ENCODE results near the gene NDUFAB1. TPM values are rescaled to one million over a fixed set of nuclear protein-coding genes. Genes with fewer than 3 reads are reported as not detected.

The NDUFAB1 gene
- total RNA-seq (10 to 100 TPM; 40.1 to 91.0 (median 49.0) TPM), polyA plus RNA-seq (100 to 1,000 TPM in 1 of 3 donors, 10 to 100 TPM in 2; 71.7 to 140 (median 98.1) TPM)
- long read RNA-seq, donor 1, transcript NDUFAB1-201 (5 exons, 717 nt): major isoform, 73 of 74 reads
- long read RNA-seq, donor 1, partial matches to known transcripts: 0 of 74 reads
- long read RNA-seq, donor 1, other reads (novel, unspliced or antisense): 0 of 74 reads
- long read RNA-seq, donor 2, transcript NDUFAB1-201 (5 exons, 717 nt): major isoform, 39 of 44 reads
- long read RNA-seq, donor 2, partial matches to known transcripts: 5 of 44 reads
- long read RNA-seq, donor 2, other reads (novel, unspliced or antisense): 0 of 44 reads

GRCh38 chr16:23595951-23596720 is at the start of gene NDUFAB1:
NDUFAB1 (minus strand) TSS chr16:23596316; CDS start chr16:23596290, 26 bp downstream.
- H3K27me3 ChIP-seq (replicated peaks in 1 of 7): no peaks in the 10 kb centered on the region
- peak within 1 kb of the TSS; percentile 59 to 88 (median 85) for H3K27ac ChIP-seq
- peak; percentile 99 to 100 (median 100) for TF ChIP-seq CTCF (IDR thresholded peaks at IDR 0.05 in 8 of 11, conservative IDR thresholded peaks at IDR 0.05 in 3 of 11)
- TF ChIP-seq POLR2AphosphoS5 (IDR thresholded peaks at IDR 0.05): peak; percentile 82 to 93 (median 89)
- TF ChIP-seq POLR2A (IDR thresholded peaks at IDR 0.05): peak in 1 of 3 donors; percentile 9
- intact Hi-C loops (cut with DNase I; ENCODE audit: low total_unique reads): loop anchor here (10.0 kb wide), 1 partner anchor 91 kb away; no protein-coding TSS in a partner anchor
- H3K4me3 ChIP-seq: peak within 1 kb of the TSS; percentile 89 to 99 (median 95)
- 2 to 6% (median 2%) methylated on average over 13 to 67 of the region's 67 CpGs for WGBS, 5 donors
- H3K4me1 ChIP-seq: peaks cover 15 to 61% (median 37%) of the 10 kb centered on the region in 6 donors
- DNase-seq: peak; percentile 99
- H3K9me3 ChIP-seq: no peaks in the 10 kb centered on the region
- peaks cover 0 to 46% (median 26%) of the 10 kb centered on the region in 6 donors for H3K36me3 ChIP-seq

GRCh38 chr16:23642246-23642774 is 46.2 kb upstream of the NDUFAB1 start:
- TF ChIP-seq CTCF (IDR thresholded peaks at IDR 0.05 in 8 of 11, conservative IDR thresholded peaks at IDR 0.05 in 3 of 11) (no peak), POLR2A (IDR thresholded peaks at IDR 0.05) (no peak), POLR2AphosphoS5 (IDR thresholded peaks at IDR 0.05) (no peak)
- no peak for DNase-seq
- H3K4me3 ChIP-seq: peak overlapping the region; percentile 76 to 100 (median 94)
- intact Hi-C loops (cut with DNase I; ENCODE audit: low total_unique reads): no loop called here
- H3K27me3 ChIP-seq (replicated peaks in 1 of 7): no peaks in the 10 kb centered on the region
- peak overlapping the region in 5 of 8 donors; percentile 62 to 92 (median 86) for H3K27ac ChIP-seq
- peaks cover 0 to 61% (median 34%) of the 10 kb centered on the region in 6 donors for H3K36me3 ChIP-seq
- H3K9me3 ChIP-seq: no peaks in the 10 kb centered on the region
- 72 to 85% (median 74%) methylated on average over 14 of the region's 14 CpGs for WGBS, 5 donors
- H3K4me1 ChIP-seq: peaks cover 18 to 73% (median 42%) of the 10 kb centered on the region in 6 donors

- 0 to 4% (median 0%) methylated on average over 54 to 64 of the region's 64 CpGs for WGBS, 5 donors
- TF ChIP-seq POLR2A (IDR thresholded peaks at IDR 0.05) (no peak), POLR2AphosphoS5 (IDR thresholded peaks at IDR 0.05) (peak; percentile 88 to 92 (median 89)), CTCF (IDR thresholded peaks at IDR 0.05 in 8 of 11, conservative IDR thresholded peaks at IDR 0.05 in 3 of 11) (peak in 3 of 11 experiments; percentile 12 to 24 (median 20))
- H3K9me3 ChIP-seq: no peaks in the 10 kb centered on the region
- peak; percentile 97 for DNase-seq
- intact Hi-C loops (cut with DNase I; ENCODE audit: low total_unique reads): no loop called here
- H3K27ac ChIP-seq: peak within 1 kb of the TSS; percentile 62 to 92 (median 86)
- H3K4me3 ChIP-seq: peak within 1 kb of the TSS; percentile 76 to 100 (median 94)
- no peaks in the 10 kb centered on the region for H3K27me3 ChIP-seq (replicated peaks in 1 of 7)
- peaks cover 0 to 61% (median 38%) of the 10 kb centered on the region in 6 donors for H3K36me3 ChIP-seq
- peaks cover 18 to 62% (median 41%) of the 10 kb centered on the region in 6 donors for H3K4me1 ChIP-seq
Measured at GRCh38 chr16:23640931-23641765, 45.0 kb upstream of the NDUFAB1 start, which contains the start of the genes DCTN5 and PALB2. DCTN5 (plus strand) TSS chr16:23641466; CDS start chr16:23641543, 77 bp downstream. PALB2 (minus strand) TSS chr16:23641310; CDS start chr16:23641157, 153 bp downstream.
